HCT116 (cell line): ENCODE data around the gene SEPTIN11.

ENCODE experiments used
- EGR1 ChIP-seq: IDR thresholded peaks from 2 replicates; pipeline ENCODE4 v1.6.1; 2012; ENCODE audit warnings: low read depth
- EZH2 ChIP-seq: fragments of 200-600 bp; sonication (generic); IDR thresholded peaks from 2 replicates; pipeline ENCODE4 v1.6.1; 2017; ENCODE audit warnings: antibody characterized with exemption, mixed run types
- JUND ChIP-seq: IDR thresholded peaks from 2 replicates; pipeline ENCODE4 v1.6.1; 2012
- POLR2A ChIP-seq: IDR thresholded peaks from 2 replicates; pipeline ENCODE4 v1.7.0; 2011; ENCODE audit warnings: borderline replicate concordance; ENCODE audit not compliant: insufficient read depth, insufficient read length; ENCODE audit errors: extremely low read depth
- POLR2AphosphoS5 ChIP-seq: IDR thresholded peaks from 2 replicates; pipeline ENCODE4 v1.6.1; 2011; ENCODE audit warnings: mild to moderate bottlenecking, low read depth, low read length, moderate library complexity
- RAD21 ChIP-seq: IDR thresholded peaks from 2 replicates; pipeline ENCODE4 v1.6.1; 2012; ENCODE audit warnings: low read depth, mild to moderate bottlenecking
- YY1 ChIP-seq: IDR thresholded peaks from 2 replicates; pipeline ENCODE4 v1.6.1; 2011; ENCODE audit warnings: low read length, low read depth, moderate library complexity, mild to moderate bottlenecking; ENCODE audit not compliant: insufficient replicate concordance; ENCODE audit errors: extremely low read depth
- ZBTB33 ChIP-seq: IDR thresholded peaks from 2 replicates; pipeline ENCODE4 v1.6.1; 2011; ENCODE audit warnings: mild to moderate bottlenecking, low read length, moderate library complexity; ENCODE audit not compliant: insufficient replicate concordance; ENCODE audit errors: extremely low read depth
- ZNF274 ChIP-seq: fragments of 200-500 bp; sonication (Bioruptor generic); IDR thresholded peaks from 2 replicates; pipeline ENCODE4 v1.6.1; 2014; ENCODE audit warnings: mild to moderate bottlenecking, low read depth, low read length, inconsistent platforms
- TF ChIP-seq, protein P1 (sequence below), 3 experiments: fragments of 200-600 bp in 1 of 3; sonication (generic) in 1 of 3; IDR thresholded peaks in 2 of 3; conservative IDR thresholded peaks in 1 of 3; 2 replicates each; pipeline ENCODE4 v1.5.1; 2012 to 2017; ENCODE audit warnings: low read depth in 2 of 3, low read length in 2 of 3, antibody characterized with exemption in 1 of 3, borderline replicate concordance in 1 of 3, control low read depth in 1 of 3, mild to moderate bottlenecking in 1 of 3, mixed read lengths in 1 of 3, mixed run types in 1 of 3, moderate library complexity in 1 of 3; ENCODE audit not compliant: insufficient read depth in 1 of 3
- TF ChIP-seq, protein P2 (sequence below): IDR thresholded peaks from 2 replicates; pipeline ENCODE4 v1.6.1; 2012; ENCODE audit warnings: low read depth
- TF ChIP-seq, protein P3 (sequence below): IDR thresholded peaks from 2 replicates; pipeline ENCODE4 v1.6.1; 2012

DNA sequence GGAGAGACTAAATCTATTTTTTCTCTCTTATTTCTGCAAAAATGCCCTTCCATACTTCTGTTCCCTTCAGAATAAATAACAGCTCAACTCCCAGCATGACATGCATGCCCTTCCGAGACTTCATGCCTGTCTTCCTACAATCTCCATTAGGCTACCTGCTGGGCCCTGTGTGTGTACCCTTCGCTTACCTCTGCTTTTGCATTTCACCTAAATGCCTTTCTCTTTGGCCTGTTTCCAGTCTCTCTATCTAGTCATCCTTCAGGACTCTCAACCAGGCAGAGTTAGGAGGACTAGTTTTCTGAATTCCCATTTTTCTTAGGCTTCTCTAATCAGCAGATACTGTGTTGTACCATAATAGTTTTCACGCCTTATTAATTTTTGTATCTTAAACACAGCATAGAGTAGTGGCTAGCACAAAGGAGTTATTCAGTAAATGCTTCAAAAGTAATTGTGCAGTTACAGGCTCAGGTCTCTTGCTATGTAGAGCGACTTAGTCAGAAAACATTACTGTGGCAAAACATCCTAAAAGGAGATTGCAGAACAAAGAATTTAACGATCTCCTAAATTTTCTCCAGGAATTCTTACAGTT lies 20.5 kb downstream of the SEPTIN11 start:
- TF ChIP-seq, protein P1, sequence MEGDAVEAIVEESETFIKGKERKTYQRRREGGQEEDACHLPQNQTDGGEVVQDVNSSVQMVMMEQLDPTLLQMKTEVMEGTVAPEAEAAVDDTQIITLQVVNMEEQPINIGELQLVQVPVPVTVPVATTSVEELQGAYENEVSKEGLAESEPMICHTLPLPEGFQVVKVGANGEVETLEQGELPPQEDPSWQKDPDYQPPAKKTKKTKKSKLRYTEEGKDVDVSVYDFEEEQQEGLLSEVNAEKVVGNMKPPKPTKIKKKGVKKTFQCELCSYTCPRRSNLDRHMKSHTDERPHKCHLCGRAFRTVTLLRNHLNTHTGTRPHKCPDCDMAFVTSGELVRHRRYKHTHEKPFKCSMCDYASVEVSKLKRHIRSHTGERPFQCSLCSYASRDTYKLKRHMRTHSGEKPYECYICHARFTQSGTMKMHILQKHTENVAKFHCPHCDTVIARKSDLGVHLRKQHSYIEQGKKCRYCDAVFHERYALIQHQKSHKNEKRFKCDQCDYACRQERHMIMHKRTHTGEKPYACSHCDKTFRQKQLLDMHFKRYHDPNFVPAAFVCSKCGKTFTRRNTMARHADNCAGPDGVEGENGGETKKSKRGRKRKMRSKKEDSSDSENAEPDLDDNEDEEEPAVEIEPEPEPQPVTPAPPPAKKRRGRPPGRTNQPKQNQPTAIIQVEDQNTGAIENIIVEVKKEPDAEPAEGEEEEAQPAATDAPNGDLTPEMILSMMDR (IDR thresholded peaks at IDR 0.05 in 2 of 3, conservative IDR thresholded peaks at IDR 0.05 in 1 of 3; ENCODE audit: borderline replicate concordance in 1 of 3, insufficient read depth in 1 of 3, low read depth in 2 of 3, low read length in 2 of 3) = no peak
- TF ChIP-seq YY1 (no peak), POLR2AphosphoS5 (no peak), JUND (no peak), RAD21 (no peak), POLR2A (no peak), EGR1 (no peak), ZNF274 (no peak), EZH2 (no peak), ZBTB33 (no peak)
- TF ChIP-seq, protein P2, sequence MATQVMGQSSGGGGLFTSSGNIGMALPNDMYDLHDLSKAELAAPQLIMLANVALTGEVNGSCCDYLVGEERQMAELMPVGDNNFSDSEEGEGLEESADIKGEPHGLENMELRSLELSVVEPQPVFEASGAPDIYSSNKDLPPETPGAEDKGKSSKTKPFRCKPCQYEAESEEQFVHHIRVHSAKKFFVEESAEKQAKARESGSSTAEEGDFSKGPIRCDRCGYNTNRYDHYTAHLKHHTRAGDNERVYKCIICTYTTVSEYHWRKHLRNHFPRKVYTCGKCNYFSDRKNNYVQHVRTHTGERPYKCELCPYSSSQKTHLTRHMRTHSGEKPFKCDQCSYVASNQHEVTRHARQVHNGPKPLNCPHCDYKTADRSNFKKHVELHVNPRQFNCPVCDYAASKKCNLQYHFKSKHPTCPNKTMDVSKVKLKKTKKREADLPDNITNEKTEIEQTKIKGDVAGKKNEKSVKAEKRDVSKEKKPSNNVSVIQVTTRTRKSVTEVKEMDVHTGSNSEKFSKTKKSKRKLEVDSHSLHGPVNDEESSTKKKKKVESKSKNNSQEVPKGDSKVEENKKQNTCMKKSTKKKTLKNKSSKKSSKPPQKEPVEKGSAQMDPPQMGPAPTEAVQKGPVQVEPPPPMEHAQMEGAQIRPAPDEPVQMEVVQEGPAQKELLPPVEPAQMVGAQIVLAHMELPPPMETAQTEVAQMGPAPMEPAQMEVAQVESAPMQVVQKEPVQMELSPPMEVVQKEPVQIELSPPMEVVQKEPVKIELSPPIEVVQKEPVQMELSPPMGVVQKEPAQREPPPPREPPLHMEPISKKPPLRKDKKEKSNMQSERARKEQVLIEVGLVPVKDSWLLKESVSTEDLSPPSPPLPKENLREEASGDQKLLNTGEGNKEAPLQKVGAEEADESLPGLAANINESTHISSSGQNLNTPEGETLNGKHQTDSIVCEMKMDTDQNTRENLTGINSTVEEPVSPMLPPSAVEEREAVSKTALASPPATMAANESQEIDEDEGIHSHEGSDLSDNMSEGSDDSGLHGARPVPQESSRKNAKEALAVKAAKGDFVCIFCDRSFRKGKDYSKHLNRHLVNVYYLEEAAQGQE = no peak
- TF ChIP-seq, protein P3, sequence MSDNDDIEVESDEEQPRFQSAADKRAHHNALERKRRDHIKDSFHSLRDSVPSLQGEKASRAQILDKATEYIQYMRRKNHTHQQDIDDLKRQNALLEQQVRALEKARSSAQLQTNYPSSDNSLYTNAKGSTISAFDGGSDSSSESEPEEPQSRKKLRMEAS = no peak
